ENCODE results near the gene CDK3. TPM values are rescaled to one million over a fixed set of nuclear protein-coding genes. Genes with fewer than 3 reads are reported as not detected.

The CDK3 gene
- total and polyA plus RNA-seq, 4 donors: 1.5 to 6.3 (median 2.6) TPM

DNA sequence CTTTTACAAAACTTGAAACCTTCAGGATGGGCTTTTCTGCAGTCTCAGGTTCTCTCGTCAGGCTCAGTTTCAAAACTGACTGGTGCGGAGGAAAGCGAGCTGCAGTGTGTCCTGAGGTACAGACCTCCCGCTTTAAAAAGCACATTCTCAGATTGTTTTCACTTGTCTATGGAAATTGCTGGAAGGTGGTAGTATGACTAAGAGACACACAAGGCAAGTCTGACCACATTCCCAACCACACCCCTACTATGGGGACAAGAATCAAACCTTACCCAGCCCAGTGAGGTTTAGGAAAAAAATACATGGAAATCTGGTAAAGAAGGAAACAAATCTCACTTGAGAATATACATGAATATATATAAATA lies 53.4 kb downstream of the CDK3 start:
- Histone ChIP-seq H3K9me3 (ENCODE audit: control insufficient read depth in 4 of 4, low read length in 3 of 4) (no peaks in the 10 kb centered on the region), H3K4me3 (ENCODE audit: low read depth in 1 of 3, low read length in 3 of 3) (no peak overlapping the region), H3K27me3 (ENCODE audit: control insufficient read depth in 4 of 4, insufficient read depth in 4 of 4, low read length in 3 of 4) (no peaks in the 10 kb centered on the region), H3K9ac (ENCODE audit: low read depth in 1 of 2, low read length in 2 of 2) (no peak overlapping the region), H3K4me1 (ENCODE audit: control insufficient read depth in 4 of 4, insufficient read depth in 4 of 4, low read length in 3 of 4) (no peaks in the 10 kb centered on the region), H3K27ac (ENCODE audit: low read depth in 1 of 2, low read length in 2 of 2) (no peak overlapping the region), H3K36me3 (ENCODE audit: control insufficient read depth in 4 of 4, insufficient read depth in 3 of 4, low read depth in 1 of 4, low read length in 3 of 4) (peaks cover 26 to 79% (median 55%) of the 10 kb centered on the region in 4 donors)
- TF ChIP-seq, protein P1, sequence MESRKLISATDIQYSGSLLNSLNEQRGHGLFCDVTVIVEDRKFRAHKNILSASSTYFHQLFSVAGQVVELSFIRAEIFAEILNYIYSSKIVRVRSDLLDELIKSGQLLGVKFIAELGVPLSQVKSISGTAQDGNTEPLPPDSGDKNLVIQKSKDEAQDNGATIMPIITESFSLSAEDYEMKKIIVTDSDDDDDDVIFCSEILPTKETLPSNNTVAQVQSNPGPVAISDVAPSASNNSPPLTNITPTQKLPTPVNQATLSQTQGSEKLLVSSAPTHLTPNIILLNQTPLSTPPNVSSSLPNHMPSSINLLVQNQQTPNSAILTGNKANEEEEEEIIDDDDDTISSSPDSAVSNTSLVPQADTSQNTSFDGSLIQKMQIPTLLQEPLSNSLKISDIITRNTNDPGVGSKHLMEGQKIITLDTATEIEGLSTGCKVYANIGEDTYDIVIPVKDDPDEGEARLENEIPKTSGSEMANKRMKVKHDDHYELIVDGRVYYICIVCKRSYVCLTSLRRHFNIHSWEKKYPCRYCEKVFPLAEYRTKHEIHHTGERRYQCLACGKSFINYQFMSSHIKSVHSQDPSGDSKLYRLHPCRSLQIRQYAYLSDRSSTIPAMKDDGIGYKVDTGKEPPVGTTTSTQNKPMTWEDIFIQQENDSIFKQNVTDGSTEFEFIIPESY (IDR thresholded peaks at IDR 0.05): no peak
- TF ChIP-seq YY1 (IDR thresholded peaks at IDR 0.05) (no peak), TAF1 (conservative IDR thresholded peaks at IDR 0.05) (no peak), FOXA1 (IDR thresholded peaks at IDR 0.05) (no peak), SP1 (IDR thresholded peaks at IDR 0.05) (no peak), RXRA (IDR thresholded peaks at IDR 0.05) (no peak), RAD21 (IDR thresholded peaks at IDR 0.05) (no peak), GABPA (IDR thresholded peaks at IDR 0.05 in 1 of 2, conservative IDR thresholded peaks at IDR 0.05 in 1 of 2) (no peak), FOXA2 (IDR thresholded peaks at IDR 0.05) (no peak), JUND (IDR thresholded peaks at IDR 0.05) (no peak)
- TF ChIP-seq, protein P2, sequence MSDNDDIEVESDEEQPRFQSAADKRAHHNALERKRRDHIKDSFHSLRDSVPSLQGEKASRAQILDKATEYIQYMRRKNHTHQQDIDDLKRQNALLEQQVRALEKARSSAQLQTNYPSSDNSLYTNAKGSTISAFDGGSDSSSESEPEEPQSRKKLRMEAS (IDR thresholded peaks at IDR 0.05): no peak
- TF ChIP-seq, protein P3, sequence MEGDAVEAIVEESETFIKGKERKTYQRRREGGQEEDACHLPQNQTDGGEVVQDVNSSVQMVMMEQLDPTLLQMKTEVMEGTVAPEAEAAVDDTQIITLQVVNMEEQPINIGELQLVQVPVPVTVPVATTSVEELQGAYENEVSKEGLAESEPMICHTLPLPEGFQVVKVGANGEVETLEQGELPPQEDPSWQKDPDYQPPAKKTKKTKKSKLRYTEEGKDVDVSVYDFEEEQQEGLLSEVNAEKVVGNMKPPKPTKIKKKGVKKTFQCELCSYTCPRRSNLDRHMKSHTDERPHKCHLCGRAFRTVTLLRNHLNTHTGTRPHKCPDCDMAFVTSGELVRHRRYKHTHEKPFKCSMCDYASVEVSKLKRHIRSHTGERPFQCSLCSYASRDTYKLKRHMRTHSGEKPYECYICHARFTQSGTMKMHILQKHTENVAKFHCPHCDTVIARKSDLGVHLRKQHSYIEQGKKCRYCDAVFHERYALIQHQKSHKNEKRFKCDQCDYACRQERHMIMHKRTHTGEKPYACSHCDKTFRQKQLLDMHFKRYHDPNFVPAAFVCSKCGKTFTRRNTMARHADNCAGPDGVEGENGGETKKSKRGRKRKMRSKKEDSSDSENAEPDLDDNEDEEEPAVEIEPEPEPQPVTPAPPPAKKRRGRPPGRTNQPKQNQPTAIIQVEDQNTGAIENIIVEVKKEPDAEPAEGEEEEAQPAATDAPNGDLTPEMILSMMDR (IDR thresholded peaks at IDR 0.05; ENCODE audit: low read depth, low read length, missing input control): no peak
- TF ChIP-seq, protein P4, sequence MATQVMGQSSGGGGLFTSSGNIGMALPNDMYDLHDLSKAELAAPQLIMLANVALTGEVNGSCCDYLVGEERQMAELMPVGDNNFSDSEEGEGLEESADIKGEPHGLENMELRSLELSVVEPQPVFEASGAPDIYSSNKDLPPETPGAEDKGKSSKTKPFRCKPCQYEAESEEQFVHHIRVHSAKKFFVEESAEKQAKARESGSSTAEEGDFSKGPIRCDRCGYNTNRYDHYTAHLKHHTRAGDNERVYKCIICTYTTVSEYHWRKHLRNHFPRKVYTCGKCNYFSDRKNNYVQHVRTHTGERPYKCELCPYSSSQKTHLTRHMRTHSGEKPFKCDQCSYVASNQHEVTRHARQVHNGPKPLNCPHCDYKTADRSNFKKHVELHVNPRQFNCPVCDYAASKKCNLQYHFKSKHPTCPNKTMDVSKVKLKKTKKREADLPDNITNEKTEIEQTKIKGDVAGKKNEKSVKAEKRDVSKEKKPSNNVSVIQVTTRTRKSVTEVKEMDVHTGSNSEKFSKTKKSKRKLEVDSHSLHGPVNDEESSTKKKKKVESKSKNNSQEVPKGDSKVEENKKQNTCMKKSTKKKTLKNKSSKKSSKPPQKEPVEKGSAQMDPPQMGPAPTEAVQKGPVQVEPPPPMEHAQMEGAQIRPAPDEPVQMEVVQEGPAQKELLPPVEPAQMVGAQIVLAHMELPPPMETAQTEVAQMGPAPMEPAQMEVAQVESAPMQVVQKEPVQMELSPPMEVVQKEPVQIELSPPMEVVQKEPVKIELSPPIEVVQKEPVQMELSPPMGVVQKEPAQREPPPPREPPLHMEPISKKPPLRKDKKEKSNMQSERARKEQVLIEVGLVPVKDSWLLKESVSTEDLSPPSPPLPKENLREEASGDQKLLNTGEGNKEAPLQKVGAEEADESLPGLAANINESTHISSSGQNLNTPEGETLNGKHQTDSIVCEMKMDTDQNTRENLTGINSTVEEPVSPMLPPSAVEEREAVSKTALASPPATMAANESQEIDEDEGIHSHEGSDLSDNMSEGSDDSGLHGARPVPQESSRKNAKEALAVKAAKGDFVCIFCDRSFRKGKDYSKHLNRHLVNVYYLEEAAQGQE (IDR thresholded peaks at IDR 0.05): no peak
- TF ChIP-seq, protein P5, sequence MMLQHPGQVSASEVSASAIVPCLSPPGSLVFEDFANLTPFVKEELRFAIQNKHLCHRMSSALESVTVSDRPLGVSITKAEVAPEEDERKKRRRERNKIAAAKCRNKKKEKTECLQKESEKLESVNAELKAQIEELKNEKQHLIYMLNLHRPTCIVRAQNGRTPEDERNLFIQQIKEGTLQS (IDR thresholded peaks at IDR 0.05): no peak
- DNase-seq (ENCODE audit: low spot score): no peak
- WGBS: 98% methylated on average over 4 of the region's 4 CpGs

Other genes with a start within 250 kb of the CDK3 start
- gene GALK1, start 235.7 kb upstream of the CDK3 start, total RNA-seq: 100 to 1,000 TPM in 1 of 2 donors, 10 to 100 TPM in 1; 80.3 to 111 TPM
- gene GALK1, start 235.7 kb upstream of the CDK3 start, polyA plus RNA-seq: 100 to 1,000 TPM in 1 of 2 donors, 10 to 100 TPM in 1; 59.0 to 230 TPM
- 10 to 100 TPM; 11.5 to 16.4 TPM for gene UNK, start 216.0 kb upstream of the CDK3 start, total RNA-seq
- 1 to 10 TPM; 4.0 to 6.4 TPM for gene UNK, start 216.0 kb upstream of the CDK3 start, polyA plus RNA-seq
- gene UNC13D, start 156.5 kb upstream of the CDK3 start, total RNA-seq: 10 to 100 TPM; 10.3 to 22.9 TPM
- 1 to 10 TPM; 2.1 to 4.9 TPM for gene UNC13D, start 156.5 kb upstream of the CDK3 start, polyA plus RNA-seq
- gene WBP2, start 145.5 kb upstream of the CDK3 start, total RNA-seq: 10 to 100 TPM; 29.0 to 32.5 TPM
- gene WBP2, start 145.5 kb upstream of the CDK3 start, polyA plus RNA-seq: 10 to 100 TPM; 70.7 to 99.4 TPM
- 10 to 100 TPM in 1 of 2 donors, 1 to 10 TPM in 1; 6.9 to 15.4 TPM for gene TRIM47, start 122.3 kb upstream of the CDK3 start, total RNA-seq
- gene TRIM47, start 122.3 kb upstream of the CDK3 start, polyA plus RNA-seq: 10 to 100 TPM; 12.2 to 18.5 TPM
- 1 to 10 TPM; 7.7 to 8.6 TPM for gene TRIM65, start 103.9 kb upstream of the CDK3 start, total RNA-seq
- 1 to 10 TPM; 1.5 to 5.3 TPM for gene TRIM65, start 103.9 kb upstream of the CDK3 start, polyA plus RNA-seq
- 10 to 100 TPM; 23.0 to 43.9 TPM for gene MRPL38, start 96.0 kb upstream of the CDK3 start, total RNA-seq
- gene MRPL38, start 96.0 kb upstream of the CDK3 start, polyA plus RNA-seq: 10 to 100 TPM; 57.1 to 63.9 TPM
- 1 to 10 TPM; 2.3 to 5.6 TPM for gene FBF1, start 59.8 kb upstream of the CDK3 start, total RNA-seq
- 1 to 10 TPM in 1 of 2 donors, under 1 TPM in 1; 0.39 to 1.2 TPM for gene FBF1, start 59.8 kb upstream of the CDK3 start, polyA plus RNA-seq
- 100 to 1,000 TPM in 1 of 2 donors, 10 to 100 TPM in 1; 81.1 to 293 TPM for gene ACOX1, start 21.7 kb upstream of the CDK3 start, total RNA-seq
- 10 to 100 TPM; 33.3 to 45.7 TPM for gene ACOX1, start 21.7 kb upstream of the CDK3 start, polyA plus RNA-seq
- gene TEN1, start 21.6 kb upstream of the CDK3 start, total RNA-seq: 10 to 100 TPM; 12.0 to 18.3 TPM
- 10 to 100 TPM; 14.6 to 30.0 TPM for gene TEN1, start 21.6 kb upstream of the CDK3 start, polyA plus RNA-seq
- gene EVPL, start 26.5 kb downstream of the CDK3 start, total RNA-seq: under 1 TPM in 1 of 2 donors, not detected in 1; 0.33 TPM
- under 1 TPM; 0.03 to 0.21 TPM for gene EVPL, start 26.5 kb downstream of the CDK3 start, polyA plus RNA-seq
- gene SRP68, start 71.7 kb downstream of the CDK3 start, total RNA-seq: 10 to 100 TPM; 22.4 to 36.7 TPM
- gene SRP68, start 71.7 kb downstream of the CDK3 start, polyA plus RNA-seq: 10 to 100 TPM; 17.7 to 34.9 TPM
- under 1 TPM in 1 of 2 donors, not detected in 1; 0.08 TPM for gene GALR2, start 73.9 kb downstream of the CDK3 start, total RNA-seq
- gene GALR2, start 73.9 kb downstream of the CDK3 start, polyA plus RNA-seq: under 1 TPM; 0.14 to 0.22 TPM
- gene ZACN, start 78.3 kb downstream of the CDK3 start, total RNA-seq: not detected
- 1 to 10 TPM in 1 of 2 donors, under 1 TPM in 1; 0.35 to 1.9 TPM for gene ZACN, start 78.3 kb downstream of the CDK3 start, polyA plus RNA-seq
- 10 to 100 TPM; 45.3 to 64.8 TPM for gene EXOC7, start 102.9 kb downstream of the CDK3 start, total RNA-seq
- gene EXOC7, start 102.9 kb downstream of the CDK3 start, polyA plus RNA-seq: 10 to 100 TPM; 28.0 to 31.1 TPM
- 1 to 10 TPM in 1 of 2 donors, under 1 TPM in 1; under 0.01 to 1.5 TPM for gene FOXJ1, start 140.4 kb downstream of the CDK3 start, total RNA-seq
- not detected for gene FOXJ1, start 140.4 kb downstream of the CDK3 start, polyA plus RNA-seq
- gene RNF157, start 239.6 kb downstream of the CDK3 start, total RNA-seq: 1 to 10 TPM in 1 of 2 donors, under 1 TPM in 1; 0.42 to 2.9 TPM
- under 1 TPM; 0.50 to 0.82 TPM for gene RNF157, start 239.6 kb downstream of the CDK3 start, polyA plus RNA-seq